Gastrocnemius medialis (tissue), 4 donors: ENCODE measurements around the gene PSAPL1.

Experiments used
- POLR2A ChIP-seq, 2 donors: fragments of 450-650 bp; IDR thresholded peaks; one replicate each; pipeline ENCODE4 v1.6.1; 2017; ENCODE audit warnings: antibody characterized with exemption in 2 of 2, mild to moderate bottlenecking in 2 of 2, moderate library complexity in 2 of 2
- TF ChIP-seq, protein P1 (sequence below), 5 experiments: fragments of 450-650 bp in 3 of 5; fragments of 200-600 bp in 2 of 5; sonication (generic) in 2 of 5; IDR thresholded peaks in 4 of 5; conservative IDR thresholded peaks in 1 of 5; 1 replicate in 4 of 5; 2 replicates in 1 of 5; pipeline ENCODE4 v1.5.1; 2016 to 2019; ENCODE audit warnings: antibody characterized with exemption in 5 of 5, mild to moderate bottlenecking in 3 of 5, moderate library complexity in 3 of 5

DNA sequence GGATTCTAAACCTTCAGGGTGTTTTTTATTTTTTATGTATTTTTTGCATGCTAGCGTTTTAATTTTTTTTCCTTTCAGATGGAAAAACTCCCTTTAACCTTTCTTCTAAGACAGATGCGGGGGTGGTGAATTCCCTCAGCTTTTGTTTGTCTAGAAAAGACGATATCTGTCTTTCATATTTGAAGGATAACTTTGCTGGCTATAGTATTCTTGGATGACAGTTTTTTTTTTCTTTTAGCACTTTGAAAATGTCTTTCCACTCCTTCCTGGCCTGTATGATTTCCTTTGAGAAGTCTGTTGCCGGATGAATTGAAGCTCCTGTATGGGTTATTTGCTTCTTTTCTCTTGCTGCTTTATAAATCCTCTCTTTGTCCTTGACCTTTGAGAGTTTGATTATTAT, 26.6 kb downstream of the PSAPL1 start:
- TF ChIP-seq, protein P1, sequence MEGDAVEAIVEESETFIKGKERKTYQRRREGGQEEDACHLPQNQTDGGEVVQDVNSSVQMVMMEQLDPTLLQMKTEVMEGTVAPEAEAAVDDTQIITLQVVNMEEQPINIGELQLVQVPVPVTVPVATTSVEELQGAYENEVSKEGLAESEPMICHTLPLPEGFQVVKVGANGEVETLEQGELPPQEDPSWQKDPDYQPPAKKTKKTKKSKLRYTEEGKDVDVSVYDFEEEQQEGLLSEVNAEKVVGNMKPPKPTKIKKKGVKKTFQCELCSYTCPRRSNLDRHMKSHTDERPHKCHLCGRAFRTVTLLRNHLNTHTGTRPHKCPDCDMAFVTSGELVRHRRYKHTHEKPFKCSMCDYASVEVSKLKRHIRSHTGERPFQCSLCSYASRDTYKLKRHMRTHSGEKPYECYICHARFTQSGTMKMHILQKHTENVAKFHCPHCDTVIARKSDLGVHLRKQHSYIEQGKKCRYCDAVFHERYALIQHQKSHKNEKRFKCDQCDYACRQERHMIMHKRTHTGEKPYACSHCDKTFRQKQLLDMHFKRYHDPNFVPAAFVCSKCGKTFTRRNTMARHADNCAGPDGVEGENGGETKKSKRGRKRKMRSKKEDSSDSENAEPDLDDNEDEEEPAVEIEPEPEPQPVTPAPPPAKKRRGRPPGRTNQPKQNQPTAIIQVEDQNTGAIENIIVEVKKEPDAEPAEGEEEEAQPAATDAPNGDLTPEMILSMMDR (IDR thresholded peaks at IDR 0.05 in 4 of 5, conservative IDR thresholded peaks at IDR 0.05 in 1 of 5), result no peak
- TF ChIP-seq POLR2A (IDR thresholded peaks at IDR 0.05), result no peak
